NCI-H187 treated with DMSO at 0.1 percent for 48 hours (cell line): ENCODE results near the gene HIVEP3.
"Not testable (repeated sequence)": the region's sequence is repeated elsewhere in the genome, so short reads cannot be mapped to it uniquely, and the experiment has no call there.

Experiments
- DNase-seq: peaks from one replicate; lab custom pipeline; 2025; lab: John Stamatoyannopoulos, UW

The HIVEP3 gene

DNA sequence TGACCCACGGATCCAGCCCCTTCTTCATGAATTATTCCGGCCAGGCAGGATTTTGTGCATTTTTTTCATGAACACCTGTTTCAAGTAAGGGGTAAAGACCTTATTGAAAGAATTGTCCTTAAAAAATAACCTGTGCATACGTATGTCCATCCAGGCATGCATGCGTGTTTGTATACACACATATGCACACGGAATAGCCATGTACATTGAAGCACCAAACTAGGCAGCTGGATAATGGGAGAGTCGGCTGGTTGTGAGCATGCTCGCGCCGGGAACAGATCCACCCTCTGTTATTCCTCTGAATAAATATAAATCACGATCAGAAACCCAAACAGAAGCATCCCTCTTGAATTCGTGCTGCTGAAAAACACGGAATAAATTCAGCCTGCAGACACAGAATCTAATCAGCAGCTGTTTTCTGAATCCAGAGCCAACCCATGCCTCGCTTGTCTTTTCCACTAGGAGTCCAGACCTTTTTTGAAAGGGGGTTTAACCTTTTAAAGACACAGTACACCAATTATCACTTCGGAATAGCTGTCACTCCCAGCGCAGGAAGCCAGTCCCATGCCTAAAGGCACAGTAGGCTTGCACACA, at the start of gene HIVEP3:
Gene HIVEP3 (minus strand): TSS at position 473 of the 594 bp plus-strand sequence.
- peak; percentile 7 for DNase-seq

DNA sequence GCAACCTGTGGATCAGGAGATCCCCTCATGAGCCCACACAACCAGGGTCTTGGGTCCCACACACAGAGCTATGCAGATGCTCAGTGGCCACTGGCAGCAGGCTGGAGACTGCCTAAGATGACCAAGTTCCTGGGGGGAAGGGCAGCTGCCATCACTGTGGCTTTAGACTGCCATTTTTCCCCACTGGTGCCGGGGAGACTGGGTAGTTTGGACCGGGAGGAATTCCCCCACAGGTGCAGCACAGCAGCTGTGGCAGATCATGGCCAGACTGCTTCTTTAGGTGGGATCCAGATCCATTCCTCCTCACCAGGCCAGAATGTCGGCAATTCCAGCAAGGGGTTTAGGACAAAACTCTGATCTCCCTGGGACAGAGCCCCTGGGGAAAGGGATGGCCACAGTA, 45.7 kb upstream of the HIVEP3 start:
- DNase-seq = no peak

DNA sequence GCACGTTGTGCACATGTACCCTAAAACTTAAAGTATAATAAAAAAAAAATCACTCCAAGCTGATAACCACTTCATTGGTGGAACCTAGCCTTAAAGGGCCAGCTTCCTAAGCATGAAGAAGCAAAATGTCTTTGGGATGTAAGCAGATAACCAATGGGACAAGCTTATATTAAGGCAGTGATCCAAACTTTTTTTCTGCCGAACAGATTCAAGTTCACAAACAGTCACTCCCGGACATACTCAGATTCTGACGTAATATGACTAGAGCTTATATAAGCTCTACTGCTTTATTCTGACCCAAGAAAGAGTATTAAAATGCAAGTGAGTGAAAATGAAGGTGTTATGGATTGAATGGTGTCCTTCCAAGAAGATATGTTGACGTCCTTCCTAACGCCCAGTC, 44.9 kb upstream of the HIVEP3 start:
- DNase-seq = no peak

DNA sequence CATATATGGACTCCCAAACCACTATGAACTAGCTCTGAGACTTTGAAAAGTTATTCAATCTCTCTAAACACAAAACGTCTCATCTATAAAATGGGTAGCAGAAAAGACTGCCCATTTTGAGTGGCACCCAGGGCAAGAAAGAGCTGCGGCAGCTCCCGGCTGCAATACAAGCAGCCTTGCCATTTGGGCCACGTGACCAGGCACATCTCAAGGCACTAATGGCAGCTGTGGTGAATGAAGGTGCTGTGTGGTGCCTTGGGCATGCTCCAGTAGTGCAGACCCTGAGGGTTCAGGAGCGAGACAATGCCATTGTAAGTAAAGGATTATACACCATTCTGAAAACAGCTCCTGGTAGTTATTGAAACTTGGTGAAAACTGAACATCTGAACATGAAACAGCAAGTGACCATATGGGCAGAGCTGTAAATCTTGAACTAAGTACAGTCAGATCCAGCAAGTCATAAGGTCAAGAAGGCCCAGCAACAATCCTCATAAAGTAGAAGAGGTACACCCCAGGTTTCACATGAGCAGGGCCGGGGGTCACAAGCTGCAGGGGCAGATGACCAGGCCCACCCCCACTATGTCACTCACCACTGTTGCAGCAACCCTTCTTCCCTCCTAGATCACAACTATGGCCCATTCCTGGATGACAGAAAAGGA, 39.4 kb upstream of the HIVEP3 start:
- no peak for DNase-seq

DNA sequence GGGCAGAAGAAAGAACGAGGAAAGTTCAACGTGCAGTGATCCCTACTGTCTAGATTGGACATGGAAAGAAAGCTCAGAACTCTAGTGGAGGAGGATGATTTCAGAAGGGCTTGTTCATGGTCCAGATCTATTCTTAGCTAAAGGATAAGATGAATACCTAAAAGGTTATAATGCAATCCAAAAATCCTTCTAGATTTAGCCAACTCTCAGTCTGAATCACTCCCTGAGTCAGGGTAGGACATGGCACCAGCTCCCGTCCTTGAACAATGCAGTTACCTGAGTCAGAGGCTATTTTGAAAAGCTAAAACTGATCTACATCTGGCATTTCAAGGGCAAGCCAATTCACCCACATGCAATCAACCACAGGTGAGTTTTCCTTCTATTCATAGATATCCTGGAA, 38.8 kb upstream of the HIVEP3 start:
- DNase-seq = no peak

DNA sequence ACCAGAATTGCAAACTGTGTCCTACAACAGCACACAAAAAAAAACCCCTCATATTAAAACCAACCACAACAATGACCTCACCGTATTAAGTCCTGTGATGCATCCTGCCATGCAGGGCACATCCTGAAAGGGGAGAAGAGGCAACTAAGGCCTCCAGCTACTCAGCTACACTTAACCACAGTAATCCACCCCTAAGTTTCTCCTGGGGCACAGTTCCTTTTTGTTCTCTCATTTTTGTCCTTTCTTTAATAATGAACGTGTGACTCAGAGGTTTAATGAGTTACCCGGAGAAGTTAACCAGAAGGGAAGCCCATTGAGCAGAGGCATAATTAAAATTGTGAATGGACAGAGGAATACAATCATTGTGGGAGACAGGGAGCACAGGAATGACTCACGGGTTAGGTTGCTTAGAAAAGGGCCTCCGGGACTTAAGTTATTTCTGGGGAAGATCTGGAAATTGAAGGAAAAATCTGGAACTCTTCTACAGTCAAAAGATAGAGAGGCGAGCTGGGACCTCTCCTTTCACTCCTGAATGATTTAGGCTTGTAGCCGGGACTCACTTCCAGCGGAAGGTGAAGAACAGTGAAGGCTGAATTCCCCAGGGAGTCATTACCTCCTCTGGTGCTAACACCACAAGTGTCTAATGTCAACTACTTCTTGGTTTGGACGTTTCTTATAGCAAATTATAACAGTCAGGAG, 36.9 kb upstream of the HIVEP3 start:
- DNase-seq = no peak

DNA sequence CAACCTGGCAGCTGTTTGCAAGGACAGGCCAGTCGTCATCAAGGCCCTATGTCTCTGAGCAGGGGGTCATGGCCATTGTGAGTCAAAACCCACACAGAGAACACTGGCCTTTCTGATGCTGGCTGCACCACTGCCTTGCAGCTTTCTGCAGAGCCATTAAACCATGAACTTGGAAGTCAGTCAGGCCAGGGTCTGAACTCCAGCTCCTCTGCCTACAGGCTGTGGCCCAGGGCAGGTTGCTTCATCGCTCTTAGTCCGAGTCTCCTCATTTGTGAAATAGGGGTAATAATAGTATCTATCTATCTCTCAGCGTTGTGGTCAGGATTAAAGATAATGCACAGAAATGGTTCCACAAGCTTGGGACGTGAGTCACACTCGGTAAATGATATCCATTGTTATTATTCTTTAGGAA, 35.8 kb upstream of the HIVEP3 start:
- no peak for DNase-seq

DNA sequence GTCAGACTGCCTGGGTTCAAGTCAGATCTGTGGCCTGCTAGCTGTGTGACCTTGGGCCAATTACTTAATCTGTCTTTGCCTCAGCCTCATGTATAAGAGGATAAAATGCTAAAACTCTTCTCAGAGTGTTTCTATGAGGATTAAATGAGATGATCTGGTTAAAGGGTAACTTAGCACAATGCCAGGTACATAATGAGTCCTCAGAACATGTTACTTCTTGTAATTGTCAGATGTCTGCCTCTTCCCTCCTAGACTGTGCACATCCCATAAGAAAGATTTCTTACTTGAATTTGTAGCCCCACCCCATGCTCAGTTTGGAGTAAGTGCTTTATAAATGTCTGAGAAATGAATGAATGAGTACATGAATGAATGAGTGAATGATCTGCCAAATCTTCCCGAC, 34.6 kb upstream of the HIVEP3 start:
- no peak for DNase-seq

DNA sequence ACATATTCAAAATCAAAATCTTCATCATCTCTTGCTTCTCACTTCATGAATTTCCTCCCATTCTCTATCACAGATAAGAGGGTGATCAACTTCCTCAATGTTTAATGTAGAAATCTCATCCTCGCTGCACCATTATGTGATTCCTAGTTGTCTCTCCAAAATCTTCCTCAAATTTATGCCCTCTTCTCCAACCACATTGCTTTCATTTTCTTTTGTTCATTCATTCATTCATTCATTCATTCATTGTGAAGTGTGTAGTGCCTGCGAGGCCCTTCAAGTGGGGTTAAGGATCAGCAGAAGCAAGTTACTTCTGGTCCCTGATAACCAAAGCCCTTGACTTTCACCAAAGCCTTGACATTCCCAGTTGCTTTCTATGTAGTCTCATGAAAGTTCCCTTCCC, 33.5 kb upstream of the HIVEP3 start:
- no peak for DNase-seq

DNA sequence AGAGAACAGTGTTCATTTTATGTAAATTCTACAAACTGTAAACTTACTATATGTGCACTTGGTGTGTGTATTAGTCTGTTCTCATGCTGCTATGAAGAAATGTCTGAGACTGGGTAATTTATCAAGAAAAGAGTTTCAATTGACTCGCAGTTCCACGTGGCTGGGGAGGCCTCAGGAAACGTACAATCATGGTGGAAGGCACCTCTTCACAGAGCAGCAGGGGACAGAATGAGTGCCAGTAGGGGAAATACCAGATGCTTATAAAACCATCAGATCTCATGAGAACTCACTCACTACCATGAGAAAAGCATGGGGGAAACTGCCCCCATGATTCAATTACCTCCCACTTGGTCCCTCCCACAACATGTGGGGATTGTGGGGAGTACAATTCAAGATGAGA, 32.8 kb upstream of the HIVEP3 start:
- DNase-seq = not testable (repeated sequence)

DNA sequence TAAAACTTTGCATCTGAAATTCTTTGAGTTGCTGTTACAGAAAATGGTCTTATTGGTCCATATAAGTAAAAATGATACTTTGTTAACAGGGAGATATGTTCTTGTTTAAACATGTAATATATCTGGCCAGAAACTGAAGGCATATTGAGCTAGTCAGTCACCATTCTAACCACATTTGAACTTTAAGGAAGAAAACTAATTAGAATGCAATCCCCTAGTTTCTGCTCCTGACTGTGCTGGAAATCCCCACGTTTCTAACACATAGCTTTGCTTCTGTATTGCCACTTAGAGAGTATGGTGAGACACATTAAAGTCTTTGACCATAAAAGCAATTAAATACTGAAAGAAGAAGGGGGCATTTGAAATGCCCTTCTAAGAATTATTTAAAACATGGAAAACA, 32.1 kb upstream of the HIVEP3 start:
- no peak for DNase-seq

DNA sequence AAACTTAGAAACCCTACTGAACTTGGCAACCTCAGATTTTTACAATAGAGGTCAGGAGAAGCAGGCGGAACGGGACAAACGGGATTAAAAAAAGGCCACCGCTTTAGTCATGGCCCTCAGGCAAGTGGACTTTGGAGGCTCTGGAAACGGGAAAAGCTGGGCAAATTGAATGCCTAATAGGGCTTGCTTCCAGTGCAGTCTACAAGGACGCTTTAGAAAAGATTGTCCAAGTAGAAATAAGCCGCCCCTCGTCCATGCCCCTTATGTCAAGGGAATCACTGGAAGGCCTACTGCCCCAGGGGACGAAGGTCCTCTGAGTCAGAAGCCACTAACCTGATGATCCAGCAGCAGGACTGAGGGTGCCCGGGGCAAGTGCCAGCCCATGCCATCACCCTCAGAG, 27.2 kb upstream of the HIVEP3 start:
- DNase-seq = not testable (repeated sequence)

DNA sequence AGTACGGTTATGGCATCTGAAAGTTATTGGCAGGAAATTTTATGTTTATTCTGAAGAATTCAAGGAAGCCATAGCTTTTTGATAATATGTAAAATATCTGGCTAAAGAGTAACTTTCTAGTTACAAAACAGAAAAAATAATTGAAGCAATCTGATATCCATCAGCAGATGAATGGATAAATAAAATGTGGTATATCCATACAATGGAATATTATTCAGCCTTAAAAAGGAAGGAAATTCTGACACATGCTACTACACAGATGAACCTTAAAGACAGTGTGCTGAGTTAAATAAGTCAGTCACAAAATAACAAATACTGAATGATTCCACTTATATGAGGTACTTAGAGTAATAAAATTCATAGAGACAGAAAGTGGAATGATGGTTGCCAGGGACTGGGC, 25.0 kb upstream of the HIVEP3 start:
- DNase-seq = no peak

DNA sequence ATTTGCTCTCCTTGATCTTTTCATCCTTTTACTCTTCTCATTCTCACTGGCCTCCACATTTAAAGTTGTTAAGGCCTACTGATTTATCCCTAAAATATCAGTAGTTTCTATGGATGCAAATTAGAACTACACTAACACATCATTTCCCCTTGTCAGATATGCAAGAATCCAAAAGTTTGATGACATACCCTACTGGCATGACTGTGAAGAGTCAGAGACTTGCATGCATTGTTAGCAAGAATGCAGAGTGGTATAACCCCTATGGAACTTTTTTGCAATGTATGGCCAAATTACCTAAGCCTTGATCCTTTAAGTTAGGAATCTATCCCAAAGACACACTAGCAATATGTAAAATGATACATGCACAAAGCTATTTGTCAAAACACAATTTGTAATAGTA, 23.6 kb upstream of the HIVEP3 start:
- DNase-seq = no peak

DNA sequence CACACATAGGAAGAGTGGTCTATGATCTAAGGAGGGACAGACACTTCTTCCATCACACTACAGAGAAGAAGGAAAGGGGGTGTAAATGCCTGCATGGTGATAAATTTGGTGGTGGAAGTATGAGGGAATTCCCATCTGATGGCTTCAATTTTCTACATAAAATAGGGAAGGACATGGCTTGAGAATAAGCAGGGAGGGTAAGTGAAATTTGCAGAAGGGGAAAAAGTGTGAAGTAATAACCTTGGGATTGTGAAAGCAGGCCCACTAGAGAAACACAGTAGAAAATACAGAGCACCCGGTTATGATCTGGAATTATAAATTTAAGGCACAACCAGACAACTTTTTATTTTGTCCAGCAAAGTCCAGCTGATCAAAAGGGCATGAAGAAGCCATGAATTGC, 22.7 kb upstream of the HIVEP3 start:
- DNase-seq = no peak

DNA sequence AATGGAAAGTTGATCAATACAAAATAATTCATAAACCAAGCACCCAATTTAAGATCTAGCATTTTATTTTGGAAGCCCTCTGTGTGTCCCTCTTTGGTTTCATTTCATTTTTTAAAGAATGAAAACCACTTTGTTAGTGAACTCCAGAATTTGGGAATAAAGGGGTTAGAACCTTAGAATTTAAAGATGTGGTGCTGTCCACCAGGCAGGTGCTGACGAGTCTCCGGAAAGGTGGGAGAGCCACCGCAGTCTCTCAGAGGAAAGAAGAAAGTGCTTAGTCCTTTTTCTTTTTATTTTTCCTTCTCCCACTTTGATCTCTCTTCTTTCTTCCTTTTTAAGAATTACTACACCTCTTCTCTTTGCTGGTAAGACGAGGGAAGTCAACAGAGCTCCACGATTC, 20.5 kb upstream of the HIVEP3 start:
- DNase-seq = no peak

DNA sequence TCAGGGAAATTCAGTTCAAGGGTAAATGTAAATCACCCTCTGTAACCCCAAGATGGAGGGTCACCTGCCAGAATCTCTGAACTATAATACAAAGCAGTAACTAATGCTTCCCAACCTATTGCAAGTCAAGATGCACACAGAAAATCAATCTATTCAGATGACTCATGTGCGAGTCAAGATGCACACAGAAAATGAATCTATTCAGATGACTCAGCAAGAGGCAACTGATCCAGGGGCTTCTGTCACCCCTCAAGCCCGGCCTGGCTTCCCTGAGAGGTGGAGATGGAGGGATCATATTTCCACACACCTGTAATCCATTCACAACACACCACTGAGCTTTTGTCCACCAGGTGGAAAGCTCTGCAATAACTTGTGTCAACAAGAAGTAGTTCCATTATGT, 17.4 kb upstream of the HIVEP3 start:
- DNase-seq = peak; percentile 66

DNA sequence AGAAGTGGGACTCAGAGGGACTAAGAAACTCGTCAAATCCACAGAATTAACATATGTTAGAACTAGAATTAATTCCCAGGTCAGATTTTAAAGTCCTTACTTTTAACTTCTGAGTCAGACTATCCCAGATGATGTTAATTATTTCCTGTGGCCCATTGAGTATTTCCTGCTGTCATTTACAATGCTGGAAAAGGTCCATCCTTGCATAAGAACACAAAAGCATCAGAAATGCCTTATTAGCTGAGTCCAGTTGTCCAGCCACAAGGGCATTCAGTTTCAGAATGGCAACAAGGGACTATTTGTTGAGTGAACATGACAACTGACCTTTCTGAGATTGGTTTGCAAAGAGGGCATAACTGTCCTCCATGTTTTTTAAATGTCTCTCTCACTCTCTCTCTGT, 16.5 kb upstream of the HIVEP3 start:
- no peak for DNase-seq

DNA sequence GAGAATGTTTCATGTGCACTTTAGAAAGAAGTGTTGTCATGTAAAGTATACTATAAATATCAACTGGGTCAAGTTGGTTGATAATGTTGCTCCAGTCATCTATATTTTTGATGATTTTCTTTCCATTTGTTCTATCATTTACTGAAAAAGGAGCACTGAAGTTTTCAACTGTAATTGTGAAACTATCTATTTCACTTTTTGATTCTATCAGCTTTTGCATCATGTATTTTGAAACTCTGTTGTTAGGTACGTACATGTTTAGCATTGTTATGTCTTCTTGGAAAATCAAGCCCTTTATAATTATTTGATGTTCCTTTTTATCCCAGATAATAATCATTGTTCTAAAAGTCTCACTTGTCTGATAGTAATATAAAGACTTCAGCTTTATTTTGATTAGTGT, 14.4 kb upstream of the HIVEP3 start:
- no peak for DNase-seq

DNA sequence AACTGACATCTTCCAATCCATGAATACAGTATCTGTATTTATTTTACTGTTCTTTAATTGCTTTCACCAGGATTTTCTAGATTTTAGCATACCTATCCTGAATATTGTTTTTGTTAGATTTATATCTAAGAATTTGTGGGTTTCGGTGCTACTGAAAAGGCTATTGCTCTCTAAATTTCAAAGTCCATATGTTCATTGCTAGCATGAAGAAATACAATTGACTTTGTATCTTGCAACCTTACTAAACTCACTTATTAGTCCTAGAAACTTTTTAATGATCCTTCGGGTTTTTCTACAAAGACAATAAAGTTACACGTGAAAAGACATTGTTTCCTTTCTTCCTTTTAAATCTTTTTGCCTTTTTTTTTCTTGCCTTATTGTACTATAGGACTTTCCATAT, 12.9 kb upstream of the HIVEP3 start:
- no peak for DNase-seq

DNA sequence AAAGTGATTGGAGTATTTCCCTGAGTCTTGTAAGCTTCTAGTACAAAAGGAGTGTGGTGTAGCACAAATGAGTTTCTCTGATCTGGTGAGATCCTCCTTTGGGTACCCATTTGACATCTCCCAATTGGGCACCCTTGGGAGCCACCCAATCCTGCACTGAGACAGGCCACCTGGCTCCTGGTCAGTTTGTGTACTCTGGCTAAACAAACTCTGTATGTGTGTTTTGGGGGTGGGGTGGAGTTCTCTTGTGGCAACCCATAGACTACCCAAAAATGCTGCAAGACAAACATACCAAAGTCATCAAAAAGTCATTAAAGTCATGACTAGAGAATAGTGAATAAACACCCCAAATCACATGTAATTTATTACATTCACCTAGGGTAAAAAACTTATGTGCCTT, 8.4 kb upstream of the HIVEP3 start:
- DNase-seq = no peak

DNA sequence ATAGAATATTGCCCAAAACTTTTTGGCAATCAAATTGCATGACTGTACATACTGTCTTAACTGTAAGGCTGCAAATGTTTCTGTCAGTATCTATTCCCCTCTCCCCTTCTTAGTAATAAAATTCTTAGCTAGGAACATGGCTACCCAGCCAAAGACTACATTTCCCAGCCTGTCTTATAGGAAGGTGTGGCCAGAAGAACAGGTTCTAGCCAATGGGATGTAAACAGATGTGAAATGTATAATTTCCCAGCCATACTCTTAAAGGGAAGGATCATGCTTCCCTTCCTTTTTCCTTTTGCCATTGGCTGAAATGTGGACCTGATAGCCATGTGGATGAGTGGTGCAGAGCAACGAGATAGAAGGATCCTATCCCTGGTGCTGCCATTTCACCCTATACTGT, 7.0 kb upstream of the HIVEP3 start:
- no peak for DNase-seq

DNA sequence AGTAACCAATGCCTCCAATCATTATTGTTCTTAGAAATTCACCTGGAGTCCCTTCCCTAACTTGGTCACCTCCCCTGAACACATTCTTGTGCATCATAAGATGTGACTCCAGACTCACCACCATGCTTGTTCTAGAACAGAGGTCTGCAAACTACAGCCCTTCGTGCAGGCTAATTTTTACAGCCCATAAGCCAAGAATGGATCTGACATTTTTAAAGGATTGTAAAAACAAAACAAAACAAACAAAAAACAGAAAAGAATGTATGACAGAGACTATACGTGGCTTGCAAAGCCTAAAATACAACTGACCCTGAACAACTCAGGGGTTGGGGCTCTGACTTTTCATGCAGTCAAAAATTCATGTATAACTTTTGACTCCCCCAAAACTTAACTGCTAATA, 6.2 kb upstream of the HIVEP3 start:
- no peak for DNase-seq

DNA sequence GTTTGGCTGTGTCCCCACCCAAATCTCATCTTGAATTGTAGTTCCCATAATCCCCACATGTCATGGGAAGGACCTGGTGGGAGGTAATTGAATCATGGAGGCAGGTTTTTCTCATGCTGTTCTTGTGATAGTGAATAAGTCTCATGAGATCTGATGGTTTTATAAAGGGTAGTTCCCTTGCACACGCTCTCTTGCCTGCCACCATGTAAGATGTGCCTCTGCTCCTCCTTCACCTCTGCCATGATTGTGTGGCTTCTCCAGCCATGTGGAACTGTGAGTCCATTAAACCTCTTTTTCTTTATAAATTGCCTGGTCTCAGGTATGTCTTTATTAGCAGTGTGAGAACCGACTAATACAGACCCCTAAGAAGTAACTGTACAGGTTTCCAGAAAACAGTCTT, 2.5 kb upstream of the HIVEP3 start:
- DNase-seq = not testable (repeated sequence)
